GM19372 (cell line): Measurements from ENCODE around the gene YIPF5.

Experiments
- ATAC-seq: cut with Tn5 transposase; IDR thresholded peaks from one replicate; pipeline ENCODE4 v1.9.1; 2021; ENCODE audit warnings: mild to moderate bottlenecking, low read depth, moderate library complexity; ENCODE audit not compliant: unreplicated experiment

The YIPF5 gene

GRCh38 chr5:144183254-144183889 is 12.9 kb upstream of the YIPF5 start:
- no peak for ATAC-seq

GRCh38 chr5:144179226-144179625 is 8.8 kb upstream of the YIPF5 start:
- ATAC-seq = no peak

GRCh38 chr5:144177548-144177947 is 7.1 kb upstream of the YIPF5 start:
- ATAC-seq = no peak

GRCh38 chr5:144173766-144174165 is 3.3 kb upstream of the YIPF5 start:
- no peak for ATAC-seq

DNA sequence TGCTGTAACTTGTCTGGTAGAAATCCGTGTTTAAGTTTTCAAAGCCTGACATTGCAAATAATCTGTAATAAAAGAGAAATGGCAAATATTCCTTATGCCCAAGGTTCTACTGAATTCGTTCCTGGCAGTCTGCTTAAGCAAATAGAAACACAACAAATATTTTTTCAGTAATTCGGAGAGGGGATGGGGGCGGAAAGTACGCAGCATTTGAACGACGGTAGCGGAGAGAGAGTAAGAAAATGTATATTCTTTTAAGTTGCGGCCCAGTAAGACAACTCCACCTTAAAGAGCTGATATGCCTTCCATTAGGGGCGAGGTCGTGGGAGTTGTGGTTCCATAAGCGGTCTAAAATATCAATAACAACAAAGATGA is 569 bp downstream of the YIPF5 start:
- ATAC-seq = no peak

DNA sequence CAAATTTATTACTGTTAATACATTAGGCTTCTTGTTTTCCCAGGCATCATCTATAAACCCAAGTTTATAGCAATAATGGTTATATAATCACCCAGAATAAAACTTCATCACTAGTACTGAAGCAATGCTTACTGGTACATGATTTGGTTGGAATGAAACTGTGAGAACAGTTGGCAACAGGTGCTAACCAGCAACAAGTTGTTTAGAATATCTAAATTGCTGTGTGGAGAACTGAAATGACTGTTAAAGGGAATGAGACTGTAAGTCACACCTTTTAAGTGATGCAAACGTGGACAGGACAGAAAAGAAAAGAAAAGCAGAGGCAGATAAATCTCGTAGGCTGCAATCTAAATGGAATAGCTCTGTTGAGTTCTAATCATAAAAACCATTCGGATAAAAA is 2.5 kb downstream of the YIPF5 start:
- ATAC-seq = no peak

GRCh38 chr5:144166696-144167095 is 3.8 kb downstream of the YIPF5 start:
- no peak for ATAC-seq

DNA sequence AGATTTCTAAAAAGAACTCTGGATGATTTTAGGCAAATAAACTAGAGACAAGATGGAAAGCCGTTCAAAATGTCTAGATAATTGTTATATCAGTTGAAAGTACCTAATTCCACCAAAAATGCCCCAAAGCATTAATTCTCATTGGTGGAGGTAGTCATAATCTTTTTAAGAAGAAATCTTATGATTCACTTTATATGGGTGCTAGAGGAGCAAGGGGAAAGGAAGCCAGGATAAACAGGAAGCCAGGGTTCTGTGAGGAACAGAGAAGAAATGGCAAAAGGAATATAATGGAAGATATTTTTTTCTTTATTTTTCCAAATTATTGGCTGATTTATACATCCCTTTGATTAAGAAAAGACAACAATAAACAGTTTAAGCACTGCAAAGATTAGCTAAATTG is 7.8 kb downstream of the YIPF5 start:
- ATAC-seq = no peak

GRCh38 chr5:144156767-144157171 is 13.7 kb downstream of the YIPF5 start:
- ATAC-seq = no peak

DNA sequence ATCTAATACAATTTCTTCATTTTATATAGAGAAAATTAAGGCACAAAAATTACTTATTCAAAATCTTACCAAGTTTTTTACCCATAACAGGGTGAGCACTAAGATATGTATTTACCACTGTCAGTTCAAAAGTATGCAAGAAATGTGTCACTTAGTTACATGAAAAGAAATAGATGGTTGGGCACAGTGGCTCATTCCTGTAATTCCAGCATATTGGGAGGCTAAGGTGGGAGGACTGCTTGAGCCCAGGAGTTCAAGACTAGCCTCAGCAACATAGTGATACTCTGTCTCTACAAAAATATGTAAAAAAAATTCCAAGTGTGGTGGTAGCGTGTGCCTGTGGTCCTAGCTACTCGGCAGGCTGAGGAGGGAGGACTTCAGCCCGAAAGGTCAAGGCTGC is 19.4 kb downstream of the YIPF5 start:
- no peak for ATAC-seq

DNA sequence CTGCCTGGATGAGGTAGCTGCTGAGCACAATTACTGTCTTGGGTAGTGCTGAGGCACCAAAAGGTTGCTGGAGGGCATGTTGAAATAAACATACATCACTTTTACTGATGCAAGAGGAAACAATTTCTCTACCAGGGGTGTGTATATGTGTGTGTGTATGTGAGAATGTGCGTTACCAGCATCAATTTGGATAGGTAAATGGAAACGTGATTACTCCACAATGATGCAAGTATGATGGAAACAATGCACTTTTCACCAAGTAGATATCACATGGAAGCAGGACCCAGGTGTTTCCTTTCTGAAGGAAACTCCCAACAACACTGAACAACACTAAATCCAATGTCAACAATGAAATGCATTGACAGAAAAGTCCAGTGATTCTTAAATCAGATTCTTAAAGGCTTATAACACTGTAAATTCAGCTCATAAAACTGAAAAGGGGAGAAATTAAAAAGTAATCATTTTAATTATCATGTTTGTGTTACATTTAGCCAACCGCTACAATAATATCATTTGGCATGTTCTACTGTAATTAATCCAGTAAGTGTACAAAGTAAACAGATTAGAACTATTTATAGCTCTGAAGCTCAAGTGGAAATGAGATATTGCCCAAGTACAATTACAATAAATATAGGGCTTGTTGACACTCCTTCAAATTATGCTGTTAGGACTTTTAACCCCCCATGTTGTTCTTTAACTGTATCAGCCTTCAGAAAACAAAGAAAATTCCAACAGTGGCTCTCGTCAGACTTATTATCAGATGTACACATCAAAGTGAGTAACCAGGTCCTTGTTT is 25.3 kb downstream of the YIPF5 start:
- ATAC-seq = no peak

GRCh38 chr5:144143625-144144024 is 26.8 kb downstream of the YIPF5 start:
- ATAC-seq = no peak

DNA sequence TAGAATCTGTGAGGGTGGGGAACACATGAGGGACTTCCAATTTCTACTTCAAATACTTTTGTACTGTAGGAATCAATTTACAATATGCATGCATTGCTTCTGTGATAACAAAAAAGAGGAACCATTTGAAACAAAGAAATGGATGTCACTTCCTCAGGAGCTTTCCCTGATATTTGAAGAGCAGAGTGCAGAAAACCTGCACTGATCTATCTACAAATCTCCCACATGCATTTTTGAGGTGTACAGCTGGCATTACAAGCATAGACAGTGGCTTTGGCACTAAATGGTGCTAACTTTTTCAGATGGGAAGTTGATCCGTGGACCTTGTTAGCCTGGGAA is 27.7 kb downstream of the YIPF5 start:
- ATAC-seq = no peak

GRCh38 chr5:144142139-144142823 is 28.2 kb downstream of the YIPF5 start:
- ATAC-seq = peak; percentile 97

GRCh38 chr5:144141585-144141984 is 28.9 kb downstream of the YIPF5 start:
- ATAC-seq = no peak

GRCh38 chr5:144139586-144139985 is 30.9 kb downstream of the YIPF5 start:
- no peak for ATAC-seq

DNA sequence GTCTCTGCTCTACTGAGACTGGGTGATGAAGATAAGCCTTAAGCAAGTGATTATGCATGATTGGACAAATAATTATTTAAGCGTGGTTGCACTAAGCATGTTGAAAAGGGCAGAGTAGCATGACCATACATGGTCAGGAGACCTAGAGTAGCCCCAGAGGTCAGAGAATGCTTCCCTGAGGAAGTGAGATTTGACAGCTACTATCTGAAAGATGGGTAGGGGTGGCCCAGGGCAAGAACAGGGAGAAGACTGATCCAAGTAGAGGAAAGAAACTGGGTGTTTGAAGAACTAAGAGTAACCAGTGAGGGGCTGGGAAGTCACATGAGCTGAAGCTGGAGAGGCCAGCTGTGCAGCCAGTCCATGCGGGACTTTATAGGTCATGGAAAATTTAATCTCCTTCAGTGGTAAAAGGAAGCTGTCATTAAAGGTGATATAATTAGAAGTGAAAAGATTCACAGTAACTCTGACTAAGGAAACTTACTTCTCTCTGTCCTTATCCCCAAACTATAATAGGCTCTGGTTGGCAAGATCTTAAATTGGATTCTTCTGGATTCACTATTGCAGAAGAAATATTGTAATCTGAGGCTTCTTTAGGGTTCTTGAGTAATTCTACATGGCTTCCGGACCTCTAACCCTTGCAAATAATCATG is 35.2 kb downstream of the YIPF5 start:
- no peak for ATAC-seq

DNA sequence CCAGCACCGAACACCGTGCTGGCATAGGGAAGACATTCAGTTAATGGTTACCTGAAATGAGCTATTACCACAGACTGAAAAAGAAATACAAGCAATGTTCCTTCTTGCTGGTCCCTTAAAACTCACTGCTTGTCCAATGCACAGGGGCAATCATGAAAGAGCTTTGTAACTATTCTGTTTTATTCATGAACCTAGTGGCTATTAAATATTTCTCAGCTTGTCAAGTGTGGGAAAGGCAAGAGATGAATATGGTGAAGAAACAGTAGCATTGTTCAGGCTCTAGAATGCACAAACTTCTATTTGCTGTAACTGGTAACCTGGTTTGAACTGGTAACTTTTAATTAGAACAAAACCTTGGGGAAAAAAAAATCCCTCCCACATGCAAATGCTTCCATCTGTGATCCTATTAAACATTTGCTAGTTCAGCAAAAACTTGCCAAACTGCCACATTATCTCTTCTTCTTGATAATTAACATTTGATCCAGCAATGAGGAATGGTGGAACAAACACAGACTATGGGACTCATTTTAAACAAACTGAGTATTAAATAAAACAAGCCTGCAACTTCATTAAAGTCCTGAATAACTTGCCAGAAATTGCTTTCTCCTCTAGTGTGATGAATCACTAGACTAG is 36.1 kb downstream of the YIPF5 start:
- no peak for ATAC-seq

DNA sequence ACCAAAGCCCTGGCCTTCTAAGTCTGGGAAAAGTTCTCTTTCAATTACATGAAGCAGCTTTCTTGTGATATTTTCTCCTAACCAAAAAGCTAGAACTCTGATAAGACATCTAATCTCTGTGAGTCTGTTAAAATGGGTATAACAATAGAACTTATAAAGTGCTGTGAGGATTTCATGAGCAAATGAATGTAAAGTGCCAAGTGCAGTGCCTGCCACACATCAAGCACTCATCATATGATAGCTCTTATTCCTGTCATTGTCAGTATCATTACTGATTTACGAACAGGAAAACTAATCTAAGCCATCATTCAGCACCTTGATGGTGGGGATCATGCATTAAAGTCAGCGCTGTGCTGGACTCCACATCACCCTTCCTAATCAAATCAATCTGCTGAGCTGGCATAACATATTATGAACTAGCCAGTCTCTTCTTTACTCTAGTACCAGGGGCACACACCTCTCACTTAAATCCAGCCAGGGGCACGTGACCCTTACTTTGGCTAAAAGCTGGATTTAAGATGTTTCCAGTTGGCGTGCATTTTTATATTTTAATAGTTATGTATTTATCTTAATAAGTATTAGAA is 37.3 kb downstream of the YIPF5 start:
- ATAC-seq = no peak

- no peak for ATAC-seq
These were observed 39.2 kb downstream of the YIPF5 start for GRCh38 chr5:144131261-144131660.

DNA sequence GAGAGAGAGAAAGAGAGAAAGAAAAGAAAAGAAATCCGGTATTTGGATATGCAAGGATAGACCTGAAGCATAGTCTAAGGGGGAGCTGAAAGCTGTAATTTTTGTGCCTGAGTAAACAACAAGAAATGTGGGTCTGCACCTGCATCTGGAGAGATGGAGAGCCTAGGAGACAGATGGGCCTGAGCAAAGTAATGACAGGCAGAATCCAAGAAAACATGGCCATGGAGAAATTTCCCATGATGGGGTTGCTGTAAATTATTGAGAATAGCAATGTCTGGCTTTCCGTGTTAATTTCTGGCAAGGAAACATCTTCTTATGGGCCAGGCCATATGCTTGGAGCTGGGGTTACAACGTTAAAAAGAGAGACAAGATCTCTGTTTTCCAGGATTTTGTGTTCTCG is 40.2 kb downstream of the YIPF5 start:
- ATAC-seq = no peak
